ENCODE measurements around the gene BRPF1.
"Not testable (repeated sequence)": the region's sequence is repeated elsewhere in the genome, so short reads cannot be mapped to it uniquely, and the experiment has no call there.

The BRPF1 gene

DNA sequence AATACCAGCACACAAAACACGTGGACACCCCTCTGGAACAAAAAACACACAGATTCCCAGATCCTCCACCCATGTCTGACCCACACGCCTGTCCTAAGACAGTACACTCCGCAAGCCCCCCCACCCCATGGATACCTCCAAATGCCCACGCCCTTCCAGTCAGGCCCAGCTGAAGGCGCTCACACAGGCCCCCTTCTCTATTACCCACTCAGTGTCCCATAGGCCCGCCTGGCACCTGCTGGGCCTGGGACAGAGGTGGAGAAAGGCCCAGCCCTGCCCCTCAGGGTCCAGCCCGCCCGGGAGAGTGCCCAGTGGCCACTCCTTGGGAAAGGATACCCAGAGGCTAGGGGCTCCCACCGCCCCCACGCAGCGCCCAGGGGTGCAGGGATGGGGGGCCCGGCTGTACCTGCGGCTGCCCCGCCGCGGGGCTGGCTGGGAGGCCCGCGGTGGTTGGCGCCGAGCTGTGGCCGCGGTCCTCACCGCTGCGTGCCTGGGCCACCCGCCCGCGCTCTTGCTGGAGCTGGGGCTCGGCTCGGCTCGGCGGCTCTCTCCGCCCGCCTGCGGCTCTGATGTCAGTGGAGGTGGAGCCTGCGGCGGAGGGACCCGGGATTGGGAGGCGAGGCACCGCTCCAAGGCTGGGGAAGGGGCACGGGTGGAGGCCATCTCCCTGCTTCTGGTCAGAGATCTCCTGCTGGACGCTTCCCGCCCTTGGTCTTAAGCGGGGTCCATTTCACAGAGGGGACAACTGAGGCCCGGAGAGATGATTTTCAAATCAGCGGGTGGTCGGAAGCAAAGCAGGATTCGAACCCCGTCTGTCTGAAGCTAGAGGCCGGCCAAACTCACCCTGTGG, 38.1 kb downstream of the BRPF1 start, which contains the start of gene CAMK1:
Gene CAMK1 (minus strand): TSS at position 522 of the 850 bp plus-strand sequence. CDS start 2,198 bp downstream, outside the sequence.
- peak; percentile 95 for DNase-seq (ENCODE audit: low spot score)

GRCh38 chr3:9770276-9770812, 38.8 kb downstream of the BRPF1 start:
- peak; percentile 36 for DNase-seq (ENCODE audit: low spot score)

DNA sequence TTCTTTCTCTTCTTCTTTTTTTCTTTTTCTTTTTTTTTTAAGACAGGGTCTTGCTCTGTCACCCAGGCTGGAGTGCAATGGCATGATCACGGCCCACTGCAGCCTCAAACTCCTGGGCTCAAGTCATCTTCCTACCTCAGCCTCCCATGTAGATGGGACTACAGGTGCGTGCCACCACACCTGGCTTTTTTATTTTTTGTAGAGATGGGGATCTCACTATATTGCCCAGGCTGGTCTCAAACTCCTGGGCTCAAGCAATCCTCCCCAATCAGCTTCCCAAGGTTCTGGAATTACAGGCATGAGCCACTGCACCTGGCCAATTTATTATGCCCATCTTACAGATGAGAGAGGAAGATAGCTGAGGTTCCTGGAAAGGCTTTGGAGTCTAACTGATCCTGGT, 39.5 kb downstream of the BRPF1 start:
- DNase-seq (ENCODE audit: low spot score), result not testable (repeated sequence)

DNA sequence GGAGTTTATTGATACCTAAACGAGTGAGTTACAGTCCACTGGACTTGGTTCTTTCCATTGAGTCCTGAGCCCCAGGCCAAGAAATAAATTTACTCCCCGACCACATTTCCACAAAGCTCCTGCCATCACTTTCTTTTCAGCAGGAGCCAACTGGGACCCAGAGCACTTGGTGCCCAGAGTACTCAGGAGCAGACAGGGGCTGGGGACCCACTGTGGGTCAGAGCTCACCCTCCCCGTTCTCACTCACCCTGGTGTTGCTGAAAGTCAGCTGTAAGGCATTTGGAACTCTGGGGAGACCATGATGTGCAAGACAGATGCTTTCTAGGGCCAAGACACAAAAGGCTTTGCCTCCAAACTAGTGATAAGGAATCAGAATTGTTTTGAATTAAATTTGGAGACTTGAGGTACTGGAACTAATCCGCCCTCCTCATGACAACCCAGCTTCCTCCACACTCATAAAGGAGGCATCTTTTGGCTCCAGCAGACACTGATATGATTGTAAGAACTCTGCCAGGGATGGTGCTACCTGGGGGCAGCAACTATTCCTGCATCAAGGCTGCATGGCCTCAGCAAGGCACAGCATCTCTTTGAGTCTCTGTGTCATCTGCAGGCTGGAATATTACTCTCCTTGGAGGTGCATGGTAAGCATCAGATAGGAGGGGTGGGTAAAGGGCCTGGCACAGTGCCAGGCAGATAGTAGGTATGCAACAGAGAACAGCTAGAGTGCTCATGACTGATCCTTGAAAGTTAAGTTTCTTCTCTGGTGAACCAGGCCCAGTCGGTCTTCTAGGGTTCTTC, 45.6 kb downstream of the BRPF1 start:
- no peak for DNase-seq (ENCODE audit: low spot score)

- no peak for DNase-seq (ENCODE audit: low spot score)
Measured at GRCh38 chr3:9777694-9778021, 46.1 kb downstream of the BRPF1 start.

DNA sequence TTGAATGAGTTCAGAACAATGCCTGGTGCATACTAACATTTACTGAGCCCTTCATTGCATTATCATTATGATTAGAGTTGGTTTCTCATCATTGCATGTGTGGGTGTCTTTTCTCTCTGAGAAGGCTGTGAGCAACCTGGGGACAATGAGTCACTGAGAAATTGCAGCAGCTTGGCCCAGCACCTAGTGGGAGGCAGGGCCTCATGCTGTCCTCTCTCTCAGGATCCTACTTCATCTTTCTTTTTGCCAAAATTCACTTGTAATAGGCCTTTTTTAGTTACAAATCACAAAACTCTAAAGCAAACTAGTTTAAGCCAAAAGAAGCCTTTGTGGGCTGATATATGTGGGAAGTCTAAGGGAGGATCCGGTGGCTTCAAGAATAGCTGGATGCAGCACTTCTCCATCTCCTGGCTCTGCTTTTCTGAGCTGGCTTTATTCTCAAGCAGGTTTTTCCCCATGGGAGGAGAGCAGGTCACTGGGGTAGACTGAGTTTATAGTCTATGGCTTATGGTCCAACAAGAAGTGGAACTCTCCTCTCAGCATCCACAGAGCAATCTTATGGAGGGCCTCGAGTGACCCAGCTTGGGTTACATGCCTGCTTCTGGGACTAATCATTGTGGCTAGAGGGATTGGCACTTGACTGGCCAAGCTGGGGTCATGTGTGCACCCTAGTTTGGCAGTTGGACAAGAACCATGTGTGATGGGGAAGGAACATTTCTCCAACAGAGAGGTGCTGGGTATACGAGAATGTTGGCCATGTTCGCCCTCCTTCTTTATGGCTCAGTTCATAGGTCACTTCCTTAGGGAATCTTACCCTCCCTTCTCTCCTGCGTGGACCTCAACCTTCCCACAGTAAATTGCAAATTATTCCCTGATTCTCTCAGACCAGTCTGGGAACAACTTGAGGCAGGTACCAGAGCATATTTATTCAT, 46.9 kb downstream of the BRPF1 start:
- DNase-seq (ENCODE audit: low spot score), result peak; percentile 77

GRCh38 chr3:9779075-9779593, 47.6 kb downstream of the BRPF1 start:
- no peak for DNase-seq (ENCODE audit: low spot score)

GRCh38 chr3:9779721-9780457, 48.4 kb downstream of the BRPF1 start:
- DNase-seq (ENCODE audit: low spot score), result no peak

- no peak for DNase-seq (ENCODE audit: low spot score)
Measured at GRCh38 chr3:9780458-9780812, 48.9 kb downstream of the BRPF1 start.

GRCh38 chr3:9780910-9781309, 49.4 kb downstream of the BRPF1 start:
- no peak for DNase-seq (ENCODE audit: low spot score)

DNA sequence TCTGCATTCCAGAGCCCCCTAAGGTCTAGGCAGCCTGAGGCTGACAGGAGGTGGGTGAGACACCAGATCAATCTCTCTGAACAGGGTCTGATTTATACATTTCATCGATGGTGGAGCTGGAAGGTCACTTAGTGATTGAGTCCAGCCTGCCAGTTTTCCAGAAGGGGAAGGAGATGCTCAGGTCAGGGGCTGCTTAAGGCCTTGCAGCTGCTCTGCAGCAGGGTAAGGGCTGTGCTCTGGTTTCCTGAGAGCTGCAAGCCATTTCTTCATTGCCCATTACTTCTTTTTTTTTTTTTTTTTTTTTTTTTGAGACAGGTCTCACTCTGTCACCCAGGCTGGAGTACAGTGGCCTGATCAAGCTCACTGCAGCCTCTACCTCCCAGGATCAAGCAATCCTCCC, 50.0 kb downstream of the BRPF1 start:
- DNase-seq (ENCODE audit: low spot score), result no peak

- DNase-seq (ENCODE audit: low spot score), result no peak
Measured at GRCh38 chr3:9781978-9782603, 50.6 kb downstream of the BRPF1 start.

DNA sequence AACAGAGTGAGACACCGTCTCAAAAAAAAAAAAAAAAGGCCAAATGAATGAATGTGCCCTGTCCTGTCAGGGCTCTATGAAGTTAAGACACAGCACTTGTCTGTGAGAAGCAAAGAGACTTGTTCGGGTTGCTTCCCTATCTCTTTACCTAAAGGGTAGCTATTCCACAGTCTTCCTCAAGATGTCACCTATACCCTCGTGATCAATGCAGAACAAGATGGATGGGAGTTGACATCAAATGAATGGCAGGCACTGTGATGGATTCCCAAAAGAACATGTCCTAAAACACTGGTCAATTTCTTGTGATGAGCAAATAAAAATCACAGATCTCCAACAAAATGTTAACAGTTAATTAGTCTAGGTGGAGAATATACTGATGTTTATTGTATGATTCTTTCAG, 51.2 kb downstream of the BRPF1 start:
- DNase-seq (ENCODE audit: low spot score), result no peak

DNA sequence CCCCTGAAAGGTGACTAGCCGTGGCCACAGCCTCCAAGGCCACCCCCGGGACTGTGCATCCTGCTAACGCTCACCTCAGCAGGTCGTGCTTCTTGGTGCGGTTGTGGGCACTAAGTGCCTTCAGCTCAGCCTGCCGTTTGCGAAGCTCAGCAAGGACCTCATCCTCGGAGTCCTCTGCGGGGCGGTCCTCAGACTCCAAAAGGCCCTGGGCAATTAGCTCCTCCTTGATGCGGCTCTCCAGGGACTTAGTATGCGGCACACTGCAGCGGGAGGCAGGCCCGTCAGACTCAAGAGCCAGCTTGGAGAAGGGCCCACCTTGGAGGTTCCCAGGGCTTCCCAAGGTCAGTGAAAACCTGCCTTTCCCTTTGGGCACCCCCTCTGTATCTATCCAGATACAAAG, 52.4 kb downstream of the BRPF1 start:
- DNase-seq (ENCODE audit: low spot score), result no peak

DNA sequence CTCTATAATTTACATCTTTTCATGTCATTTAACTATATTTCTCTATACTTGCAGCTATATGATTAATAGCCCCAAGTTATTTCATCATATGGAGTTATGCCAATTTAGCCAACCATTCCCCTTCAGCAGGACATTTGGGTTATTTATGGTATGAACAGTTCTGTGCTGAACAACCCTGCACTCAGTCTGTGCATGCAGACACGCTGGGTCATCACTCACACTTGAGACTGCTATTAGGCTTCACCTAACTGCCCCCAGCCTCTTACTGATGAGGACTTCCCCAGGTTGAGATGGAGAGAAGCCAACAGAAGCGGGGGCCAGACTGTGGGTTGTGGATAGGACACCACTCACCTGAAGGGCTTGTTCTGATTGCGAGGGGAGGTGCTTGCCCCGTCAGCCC, 53.4 kb downstream of the BRPF1 start:
- no peak for DNase-seq (ENCODE audit: low spot score)

- no peak for DNase-seq (ENCODE audit: low spot score)
Measured at GRCh38 chr3:9785602-9786001, 54.1 kb downstream of the BRPF1 start.

DNA sequence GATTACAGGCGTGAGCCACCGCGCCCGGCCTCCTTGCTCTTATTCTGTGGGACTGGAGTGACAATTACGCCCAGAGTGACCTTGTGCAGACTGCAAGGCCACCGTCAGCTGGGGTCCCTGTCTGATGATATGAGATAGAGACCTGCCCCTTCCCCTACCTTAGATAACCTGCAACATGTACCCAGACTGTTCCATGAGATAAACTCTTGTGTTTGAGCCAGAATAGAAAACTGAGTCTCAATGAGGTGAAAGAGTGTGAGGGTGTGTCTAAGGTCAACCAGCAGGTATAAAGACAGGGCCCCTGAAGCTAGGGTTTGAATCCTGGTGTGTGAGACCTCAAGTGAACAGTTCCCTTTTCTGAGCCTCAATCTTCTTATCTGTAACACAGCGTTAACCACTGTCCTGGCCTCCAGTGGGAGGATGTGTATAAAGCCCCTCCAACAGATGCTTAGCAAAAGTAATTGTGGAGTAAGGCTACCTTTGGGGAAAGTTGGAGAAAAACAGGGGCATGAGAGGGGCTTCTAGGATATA, 54.7 kb downstream of the BRPF1 start:
- no peak for DNase-seq (ENCODE audit: low spot score)

GRCh38 chr3:9786825-9787669, 55.5 kb downstream of the BRPF1 start:
- DNase-seq (ENCODE audit: low spot score), result peak; percentile 33

DNA sequence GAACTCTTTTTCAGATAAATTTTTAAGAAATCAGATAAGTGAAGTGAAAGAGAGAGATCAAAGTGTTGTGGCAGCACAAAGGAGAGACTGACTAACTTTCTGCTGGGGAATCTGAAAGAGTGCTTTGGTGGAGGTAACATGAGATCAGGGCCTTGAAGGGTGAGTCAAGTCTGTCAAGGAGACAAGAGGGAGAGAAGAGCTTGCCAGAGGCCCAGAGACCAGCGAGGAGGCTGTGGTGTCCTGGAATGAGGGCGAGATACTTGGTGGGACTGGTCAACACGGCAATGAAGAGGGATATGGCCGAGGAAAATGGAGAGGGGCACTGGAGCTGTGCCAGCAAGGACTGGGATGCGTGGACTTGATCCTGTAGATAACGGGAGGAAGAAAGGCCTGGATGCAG, 56.2 kb downstream of the BRPF1 start:
- no peak for DNase-seq (ENCODE audit: low spot score)
